Measurements from ENCODE around the gene ERBB3. TPM values are rescaled to one million over a fixed set of nuclear protein-coding genes. Genes with fewer than 3 reads are reported as not detected.
"Not testable (repeated sequence)": the region's sequence is repeated elsewhere in the genome, so short reads cannot be mapped to it uniquely, and the experiment has no call there.

ERBB3 gene
- total RNA-seq, 1 experiment from 2014 or later: 56.5 TPM

DNA sequence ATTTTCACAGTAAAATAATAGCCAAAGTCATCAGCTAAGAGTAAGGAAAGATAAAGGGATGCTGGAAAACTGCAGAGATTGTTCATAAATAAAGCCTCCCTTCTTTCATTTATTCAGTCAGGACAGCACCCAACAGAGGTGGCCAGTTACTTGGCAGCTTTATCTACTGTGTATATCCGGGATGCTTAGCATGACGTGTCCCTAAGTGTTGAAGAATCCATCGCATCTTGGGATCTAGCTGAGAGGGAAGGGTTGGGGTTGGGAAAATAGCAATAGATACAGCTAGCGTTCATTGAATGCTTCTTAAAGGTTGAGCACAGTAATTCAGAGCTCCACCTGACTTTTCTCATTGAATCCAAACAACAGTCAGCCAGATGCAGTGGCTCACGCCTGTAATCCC lies 5.6 kb upstream of the ERBB3 start:
- Histone ChIP-seq H3K23ac (ENCODE audit: insufficient read length, low read depth, low read length) (no peak overlapping the region), H3K18ac (ENCODE audit: insufficient read length, low read depth, low read length) (no peak overlapping the region), H2BK20ac (ENCODE audit: low read depth, low read length, poor library complexity, severe bottlenecking) (no peak overlapping the region), H3K27me3 (ENCODE audit: insufficient read depth, low read length) (no peaks in the 10 kb centered on the region), H3K9me3 (ENCODE audit: control insufficient read depth, low read depth, low read length) (no peaks in the 10 kb centered on the region), H2BK12ac (ENCODE audit: insufficient read length, low read depth, low read length) (no peak overlapping the region), H3K56ac (ENCODE audit: insufficient read length, low read depth, low read length) (no peak overlapping the region), H3K79me1 (ENCODE audit: insufficient read depth, low read depth, low read length, poor library complexity, severe bottlenecking) (no peaks in the 10 kb centered on the region), H3K4me2 (ENCODE audit: insufficient read depth, insufficient read length, low read length) (no peak overlapping the region), H2BK120ac (ENCODE audit: low read depth, low read length, poor library complexity, severe bottlenecking) (no peak overlapping the region), H4K20me1 (ENCODE audit: control insufficient read depth, insufficient read depth, insufficient read length) (no peaks in the 10 kb centered on the region), H2AFZ (ENCODE audit: low read length) (no peak overlapping the region), H3K4me1 (ENCODE audit: insufficient read depth, low read length) (no peaks in the 10 kb centered on the region), H3K79me2 (ENCODE audit: insufficient read depth, low read length) (no peaks in the 10 kb centered on the region), H3K23me2 (ENCODE audit: insufficient read length, low read depth, low read length, poor library complexity, severe bottlenecking) (peaks cover under 1% of the 10 kb centered on the region), H4K91ac (ENCODE audit: insufficient read length, low read depth, low read length) (no peak overlapping the region), H3K14ac (ENCODE audit: insufficient read depth, low read length) (no peak overlapping the region), H4K5ac (ENCODE audit: insufficient read length, low read depth, low read length) (no peak overlapping the region), H2BK15ac (ENCODE audit: low read depth, low read length) (no peak overlapping the region), H3T11ph (ENCODE audit: low read length) (no peak overlapping the region), H4K8ac (replicated peaks; ENCODE audit: insufficient read length, low read depth, low read length) (no peak overlapping the region), H3K4ac (ENCODE audit: low read depth, low read length) (no peak overlapping the region), H2AK5ac (ENCODE audit: insufficient read length, low read length) (no peak overlapping the region), H3K27ac (ENCODE audit: insufficient read length, low read depth, low read length) (no peak overlapping the region), H3K9ac (ENCODE audit: extremely low read depth, insufficient read length, low read length) (no peak overlapping the region), H2BK5ac (ENCODE audit: insufficient read length, low read length) (no peak overlapping the region)
- Mint-ChIP-seq H3K9me3 (peaks cover 3% of the 10 kb centered on the region in 2 experiments; a peak in 4 of 5 replicates), H3K27me3 (ENCODE audit: low read depth) (no peaks in the 10 kb centered on the region), H3K4me3 (no peak overlapping the region), H3K36me3 (ENCODE audit: insufficient read depth in 1 of 3, low read depth in 3 of 3) (no peaks in the 10 kb centered on the region; a peak in 1 of 7 replicates), H3K4me1 (peaks cover 5 to 8% of the 10 kb centered on the region in 2 experiments), H3K27ac (no peak overlapping the region)
- WGBS (ENCODE audit: extremely low coverage, insufficient read length, low lambda C conversion rate): no CpG with 5 or more reads among the region's 5 CpGs
- no peak for DNase-seq
- TF ChIP-seq, protein P1, sequence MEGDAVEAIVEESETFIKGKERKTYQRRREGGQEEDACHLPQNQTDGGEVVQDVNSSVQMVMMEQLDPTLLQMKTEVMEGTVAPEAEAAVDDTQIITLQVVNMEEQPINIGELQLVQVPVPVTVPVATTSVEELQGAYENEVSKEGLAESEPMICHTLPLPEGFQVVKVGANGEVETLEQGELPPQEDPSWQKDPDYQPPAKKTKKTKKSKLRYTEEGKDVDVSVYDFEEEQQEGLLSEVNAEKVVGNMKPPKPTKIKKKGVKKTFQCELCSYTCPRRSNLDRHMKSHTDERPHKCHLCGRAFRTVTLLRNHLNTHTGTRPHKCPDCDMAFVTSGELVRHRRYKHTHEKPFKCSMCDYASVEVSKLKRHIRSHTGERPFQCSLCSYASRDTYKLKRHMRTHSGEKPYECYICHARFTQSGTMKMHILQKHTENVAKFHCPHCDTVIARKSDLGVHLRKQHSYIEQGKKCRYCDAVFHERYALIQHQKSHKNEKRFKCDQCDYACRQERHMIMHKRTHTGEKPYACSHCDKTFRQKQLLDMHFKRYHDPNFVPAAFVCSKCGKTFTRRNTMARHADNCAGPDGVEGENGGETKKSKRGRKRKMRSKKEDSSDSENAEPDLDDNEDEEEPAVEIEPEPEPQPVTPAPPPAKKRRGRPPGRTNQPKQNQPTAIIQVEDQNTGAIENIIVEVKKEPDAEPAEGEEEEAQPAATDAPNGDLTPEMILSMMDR (conservative IDR thresholded peaks at IDR 0.05): no peak

DNA sequence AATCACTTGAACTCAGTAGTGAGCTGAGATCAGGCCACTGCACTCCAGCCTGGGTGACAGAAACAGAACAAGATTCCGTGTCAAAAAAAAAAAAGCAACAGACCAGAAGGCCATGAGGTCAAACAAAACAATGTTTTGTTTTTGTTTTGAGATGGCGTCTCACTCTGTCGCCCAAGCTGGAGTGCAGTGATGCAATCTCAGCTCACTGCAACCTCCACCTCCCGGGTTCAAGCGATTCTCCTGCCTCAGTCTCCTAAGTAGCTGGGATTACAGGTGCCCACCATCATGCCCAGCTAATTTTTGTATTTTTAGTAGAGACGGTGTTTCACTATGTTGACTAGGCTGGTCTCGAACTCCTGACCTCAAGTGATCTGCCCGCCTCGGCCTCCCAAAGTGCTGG lies 2.0 kb upstream of the ERBB3 start:
- not testable (repeated sequence) for H3K27me3 Mint-ChIP-seq (ENCODE audit: low read depth); H3K9ac ChIP-seq (ENCODE audit: extremely low read depth, insufficient read length, low read length); H2BK12ac ChIP-seq (ENCODE audit: insufficient read length, low read depth, low read length); H3K79me1 ChIP-seq (ENCODE audit: insufficient read depth, low read depth, low read length, poor library complexity, severe bottlenecking); H2BK20ac ChIP-seq (ENCODE audit: low read depth, low read length, poor library complexity, severe bottlenecking); H3K27me3 ChIP-seq (ENCODE audit: insufficient read depth, low read length); H3K9me3 Mint-ChIP-seq; H3K27ac Mint-ChIP-seq; H4K8ac ChIP-seq (replicated peaks; ENCODE audit: insufficient read length, low read depth, low read length); H3K9me3 ChIP-seq (ENCODE audit: control insufficient read depth, low read depth, low read length); H3K18ac ChIP-seq (ENCODE audit: insufficient read length, low read depth, low read length); H2AK5ac ChIP-seq (ENCODE audit: insufficient read length, low read length); H4K20me1 ChIP-seq (ENCODE audit: control insufficient read depth, insufficient read depth, insufficient read length); H2BK120ac ChIP-seq (ENCODE audit: low read depth, low read length, poor library complexity, severe bottlenecking); DNase-seq; H3K79me2 ChIP-seq (ENCODE audit: insufficient read depth, low read length); H3K36me3 Mint-ChIP-seq (ENCODE audit: insufficient read depth in 1 of 3, low read depth in 3 of 3); H4K5ac ChIP-seq (ENCODE audit: insufficient read length, low read depth, low read length); H2BK5ac ChIP-seq (ENCODE audit: insufficient read length, low read length); H3T11ph ChIP-seq (ENCODE audit: low read length); H2BK15ac ChIP-seq (ENCODE audit: low read depth, low read length); H3K14ac ChIP-seq (ENCODE audit: insufficient read depth, low read length); H3K27ac ChIP-seq (ENCODE audit: insufficient read length, low read depth, low read length); H2AFZ ChIP-seq (ENCODE audit: low read length); H4K91ac ChIP-seq (ENCODE audit: insufficient read length, low read depth, low read length); H3K4me2 ChIP-seq (ENCODE audit: insufficient read depth, insufficient read length, low read length); H3K23ac ChIP-seq (ENCODE audit: insufficient read length, low read depth, low read length); H3K56ac ChIP-seq (ENCODE audit: insufficient read length, low read depth, low read length); H3K4ac ChIP-seq (ENCODE audit: low read depth, low read length); H3K4me1 ChIP-seq (ENCODE audit: insufficient read depth, low read length)
- peaks cover 19 to 22% of the 10 kb centered on the region in 2 experiments for H3K4me1 Mint-ChIP-seq
- peak overlapping the region in 1 of 2 experiments; percentile 93; a peak in 2 of 5 replicates for H3K4me3 Mint-ChIP-seq
- WGBS (ENCODE audit: extremely low coverage, insufficient read length, low lambda C conversion rate): no CpG with 5 or more reads among the region's 9 CpGs
- peaks cover 13% of the 10 kb centered on the region for H3K23me2 ChIP-seq (ENCODE audit: insufficient read length, low read depth, low read length, poor library complexity, severe bottlenecking)
